NCI-H2029 treated with DMSO at 0.1 percent for 48 hours (cell line): Measurements from ENCODE around the gene PAX5.

Experiments used
- DNase-seq: peaks from one replicate; lab custom pipeline; 2025; lab: John Stamatoyannopoulos, UW

Gene PAX5

DNA sequence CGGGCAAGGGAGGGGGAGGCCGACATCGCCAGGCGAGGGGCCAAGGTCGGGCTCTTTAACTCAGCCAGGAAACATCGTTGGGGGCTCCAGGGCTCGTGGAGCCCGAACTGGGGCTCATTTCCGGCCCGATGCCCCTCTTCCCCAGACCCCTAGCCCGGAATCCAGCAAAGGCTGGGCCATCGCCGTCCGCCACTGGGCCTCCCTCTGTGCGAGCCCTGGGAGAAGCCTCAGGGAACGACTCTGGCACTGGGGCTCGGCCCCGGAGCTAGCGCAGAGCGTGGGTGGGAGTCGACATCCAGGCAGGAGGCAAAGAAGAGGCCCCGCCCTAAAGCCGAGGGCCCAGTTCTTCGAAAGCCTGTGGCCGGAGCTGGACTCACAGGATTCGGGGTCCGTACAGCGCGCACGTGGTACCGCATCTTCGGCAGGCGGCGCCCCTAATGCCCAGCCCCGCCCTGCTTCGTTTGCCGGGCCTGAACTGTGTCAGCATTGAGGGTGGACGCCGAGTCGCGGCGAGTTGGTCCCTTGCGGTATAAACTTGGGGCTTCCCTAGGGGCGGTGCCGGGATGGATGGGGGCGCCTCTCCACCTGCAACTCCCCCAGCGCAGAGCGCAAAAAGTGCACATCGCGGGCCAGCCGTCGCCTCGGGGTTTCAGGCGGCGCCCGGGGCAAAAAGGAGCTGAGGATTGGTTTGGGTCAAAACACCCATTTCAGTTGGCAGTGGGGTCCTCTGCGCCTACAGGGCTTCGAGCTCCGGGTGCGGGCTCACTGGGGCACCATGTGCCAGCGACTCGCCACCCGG, 3.6 kb upstream of the PAX5 start:
- DNase-seq: no peak

DNA sequence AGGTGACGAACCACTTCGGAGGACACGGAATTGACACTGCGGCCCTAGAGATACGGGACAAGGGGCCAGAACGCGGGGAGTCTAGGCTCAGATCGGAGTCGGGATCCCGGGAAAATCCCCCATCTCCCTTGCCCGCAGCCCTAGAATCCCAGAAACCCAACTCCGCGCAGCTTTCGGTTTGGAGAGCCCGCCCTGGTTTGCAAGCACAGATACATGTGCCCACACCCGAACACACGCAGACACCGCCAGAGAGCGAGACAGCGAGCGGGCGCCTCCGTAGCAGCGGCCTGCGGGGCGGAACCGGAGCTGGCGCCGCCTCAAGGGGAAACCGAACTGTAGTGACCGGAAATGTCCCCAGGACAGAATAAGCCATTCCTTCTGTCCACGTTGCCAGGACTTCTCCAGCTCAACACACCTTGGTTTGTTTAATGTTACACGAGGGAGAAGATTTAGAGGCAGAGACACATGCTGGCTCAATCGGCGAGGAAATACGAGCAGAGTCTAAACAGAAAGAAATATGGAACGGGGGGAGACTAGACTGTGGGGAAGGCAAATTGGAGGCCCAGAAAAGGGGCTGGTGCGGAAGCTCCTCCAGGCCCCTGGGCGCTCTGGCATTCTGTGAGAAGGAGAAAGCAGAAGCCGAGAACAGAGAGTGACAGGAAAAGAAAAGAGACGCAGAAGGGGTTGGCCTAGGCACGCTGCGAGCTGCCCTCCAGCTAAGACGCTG, 2.9 kb upstream of the PAX5 start:
- peak; percentile 55 for DNase-seq

DNA sequence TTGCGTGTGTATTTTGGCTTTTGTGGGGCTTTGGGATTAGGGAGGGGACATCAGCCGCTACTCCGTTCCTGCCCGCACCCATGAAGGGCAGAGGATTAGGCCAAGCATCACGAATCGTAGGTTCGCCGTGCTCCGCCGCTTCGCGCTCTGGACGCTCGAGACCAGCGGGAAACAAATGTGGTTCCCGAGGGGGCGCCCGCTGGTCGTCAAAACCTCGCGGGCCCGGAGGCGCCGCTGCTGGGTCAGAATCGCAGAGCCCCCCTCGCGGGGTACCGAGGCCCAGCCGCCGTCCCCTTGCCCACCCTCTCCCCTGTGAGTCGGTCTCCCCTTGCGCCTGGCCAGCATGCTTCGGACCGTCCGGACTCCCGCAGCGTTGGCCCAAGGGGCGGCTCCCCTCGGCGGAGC, 2.3 kb upstream of the PAX5 start:
- DNase-seq: no peak

DNA sequence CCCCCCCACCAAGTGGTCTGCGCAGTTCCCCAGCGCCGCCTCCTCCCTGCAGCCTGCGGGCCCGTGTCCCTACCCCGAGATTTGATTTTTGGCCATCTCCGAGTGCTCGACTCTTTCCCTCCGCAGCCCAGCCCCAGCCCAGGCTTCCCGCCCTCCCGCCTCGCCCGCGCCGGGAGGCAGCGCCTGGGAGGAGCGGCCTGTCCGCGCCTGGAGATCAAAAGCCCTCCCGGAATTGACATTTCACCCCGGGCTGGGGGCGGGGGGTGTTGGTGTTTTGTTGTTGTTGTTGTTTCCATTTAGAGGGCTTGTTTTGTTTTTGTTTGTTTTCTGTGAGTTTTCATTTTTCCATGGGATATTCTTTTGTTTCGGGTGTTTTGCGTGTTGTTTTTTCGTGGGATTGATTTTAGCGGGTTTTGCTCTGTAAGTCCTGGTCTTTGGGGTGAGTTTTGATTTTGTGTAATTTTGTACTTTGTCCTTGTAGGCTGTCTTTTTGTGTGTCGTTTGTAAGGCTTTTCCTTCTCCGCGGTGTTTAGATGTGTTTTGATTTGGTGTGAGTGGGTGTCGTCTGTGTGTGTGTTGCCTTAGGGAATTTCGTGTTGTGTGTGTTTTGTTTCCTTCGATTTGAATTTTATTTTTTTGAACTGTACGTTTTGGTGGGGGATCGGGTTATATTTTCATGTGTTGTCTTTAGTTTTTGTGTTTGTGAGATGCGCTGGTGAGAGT, 1.7 kb upstream of the PAX5 start:
- no peak for DNase-seq

DNA sequence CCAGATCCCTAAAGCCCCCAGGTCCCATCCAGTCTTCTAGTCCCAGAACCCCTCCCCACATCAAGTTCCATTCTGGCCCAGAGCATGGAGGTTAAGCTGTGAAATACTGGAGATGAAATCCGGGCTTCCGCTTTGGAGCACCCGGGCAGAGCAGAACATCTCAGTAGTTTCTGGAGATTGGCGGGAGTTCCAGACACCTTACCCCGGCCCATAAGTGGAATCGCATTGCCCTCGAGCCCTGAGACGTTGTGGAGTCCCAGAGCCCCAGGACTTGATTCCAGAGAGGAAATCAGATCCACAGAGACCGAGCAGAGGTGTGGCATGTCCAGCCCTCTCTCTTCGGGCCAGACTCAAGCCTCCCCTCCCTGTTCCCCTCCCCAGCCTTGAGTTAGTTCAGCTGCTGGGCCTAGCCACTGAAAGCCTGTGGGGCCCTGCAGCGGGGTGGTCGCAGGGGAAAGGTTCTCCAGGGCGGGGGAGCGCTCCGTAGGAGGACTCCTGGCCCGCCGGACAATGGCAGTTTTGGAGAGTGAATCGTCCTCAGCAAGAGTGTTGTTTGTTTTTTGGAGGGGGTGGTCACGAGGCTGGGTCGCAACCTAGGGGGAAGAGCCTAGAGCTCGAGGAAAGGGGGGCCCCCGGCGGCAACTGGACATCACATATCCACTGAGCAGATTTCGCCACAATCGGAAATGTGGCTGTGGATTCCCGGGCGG, 1.0 kb upstream of the PAX5 start:
- DNase-seq: no peak

DNA sequence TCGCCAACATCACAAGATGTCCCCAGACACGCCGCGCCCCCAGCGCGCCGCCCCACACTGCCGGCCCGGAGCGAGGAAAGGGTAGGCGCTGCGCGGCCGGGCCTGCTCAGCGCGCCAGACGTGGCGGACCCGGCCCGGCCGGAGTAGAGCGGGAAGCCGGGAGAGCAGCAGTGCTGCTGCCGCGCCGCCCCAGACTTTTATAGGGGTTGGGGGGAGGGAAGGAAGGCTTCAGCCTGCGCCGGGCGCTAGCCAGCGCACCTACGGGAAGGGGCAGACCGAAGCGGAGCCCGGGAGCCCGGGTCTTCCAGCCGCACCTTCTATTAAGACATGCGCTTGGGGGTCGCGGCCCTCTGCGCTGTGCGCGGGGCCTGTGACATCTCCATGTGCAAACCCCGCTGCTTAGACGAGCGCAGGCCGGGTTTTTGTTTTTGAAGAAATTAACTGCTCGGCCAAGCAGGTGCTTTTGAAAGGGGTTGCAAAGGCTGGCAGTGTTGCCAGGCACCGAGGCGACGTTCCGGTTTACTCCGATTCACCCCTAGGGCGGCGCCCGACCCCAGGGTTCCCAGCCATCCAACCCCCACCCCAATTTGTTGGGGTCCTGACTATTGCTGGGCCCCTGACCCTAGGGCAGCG, 353 bp upstream of the PAX5 start:
- DNase-seq: no peak

DNA sequence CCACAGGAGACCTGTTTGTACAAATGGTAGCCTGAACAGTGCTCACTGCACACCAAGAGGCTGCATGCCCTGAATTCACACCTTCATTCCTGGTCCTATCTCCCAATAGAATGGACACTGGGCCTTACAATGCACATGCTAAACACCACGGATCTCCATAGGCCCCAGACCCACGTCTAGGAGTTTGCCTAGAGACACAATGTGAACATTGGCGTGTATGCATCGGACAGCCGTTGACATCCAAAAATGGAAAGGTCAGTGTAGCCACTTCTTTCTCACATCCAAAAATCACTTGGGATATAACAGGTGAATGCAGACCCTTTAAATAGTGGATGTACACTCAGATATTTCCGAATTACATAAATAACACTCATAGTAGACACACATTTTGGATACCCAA, 927 bp downstream of the PAX5 start:
- no peak for DNase-seq

DNA sequence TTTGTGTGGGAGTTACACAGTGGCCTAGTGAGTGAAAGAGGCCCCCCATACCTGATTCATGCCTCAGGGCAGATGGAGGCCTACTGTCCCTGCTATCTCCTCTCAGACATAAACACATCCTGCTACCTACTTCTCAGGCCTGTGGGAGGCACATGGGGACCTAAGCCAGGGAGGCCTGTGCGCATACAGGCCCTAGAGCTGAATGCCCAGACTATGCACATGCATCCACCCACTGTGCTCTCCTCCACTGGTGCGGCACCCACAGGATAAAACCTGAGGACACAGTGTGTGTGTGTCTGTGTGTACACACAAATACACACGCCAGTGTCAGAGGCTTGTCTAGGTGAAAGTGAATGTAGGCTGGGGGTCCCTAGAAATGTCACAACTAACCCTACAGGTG, 1.4 kb downstream of the PAX5 start:
- no peak for DNase-seq

DNA sequence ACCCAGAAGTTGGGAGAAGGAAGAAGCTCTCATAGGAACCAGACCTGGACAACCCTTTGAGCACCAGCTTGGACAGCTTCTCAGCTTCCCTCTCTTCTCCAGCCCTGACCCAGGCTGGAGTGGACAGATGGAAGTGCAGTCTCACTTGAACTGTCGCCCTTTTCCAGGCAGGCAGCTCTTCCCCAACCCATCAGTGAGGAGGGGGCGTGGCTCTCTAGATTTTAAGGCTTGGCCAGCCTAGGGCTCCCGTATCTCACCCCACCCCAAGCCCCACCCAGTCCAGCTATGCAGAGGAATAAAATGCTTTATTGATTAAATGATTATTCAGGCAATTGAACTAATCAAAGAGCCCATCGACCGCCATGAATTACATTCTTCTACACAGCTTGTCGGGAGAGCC, 2.2 kb downstream of the PAX5 start:
- no peak for DNase-seq

DNA sequence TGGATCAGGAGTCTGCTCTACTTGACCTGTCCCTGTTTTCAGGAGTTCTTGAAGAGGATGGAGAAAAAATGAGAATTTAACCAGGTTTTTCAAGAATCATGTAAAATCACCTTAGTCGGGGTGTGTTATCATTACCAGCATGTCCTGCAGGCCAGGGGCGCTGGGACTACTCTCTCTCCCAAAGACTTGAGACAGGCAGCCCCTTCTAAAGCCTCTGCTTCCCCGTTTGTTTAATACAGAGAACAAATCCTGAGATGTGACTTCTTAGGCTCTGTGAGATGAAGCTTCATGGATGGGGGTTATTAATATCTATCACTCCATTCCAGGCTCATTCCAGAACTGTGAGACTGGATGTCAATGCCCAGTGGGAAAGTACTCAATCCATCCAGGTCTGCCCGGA, 3.0 kb downstream of the PAX5 start:
- no peak for DNase-seq

DNA sequence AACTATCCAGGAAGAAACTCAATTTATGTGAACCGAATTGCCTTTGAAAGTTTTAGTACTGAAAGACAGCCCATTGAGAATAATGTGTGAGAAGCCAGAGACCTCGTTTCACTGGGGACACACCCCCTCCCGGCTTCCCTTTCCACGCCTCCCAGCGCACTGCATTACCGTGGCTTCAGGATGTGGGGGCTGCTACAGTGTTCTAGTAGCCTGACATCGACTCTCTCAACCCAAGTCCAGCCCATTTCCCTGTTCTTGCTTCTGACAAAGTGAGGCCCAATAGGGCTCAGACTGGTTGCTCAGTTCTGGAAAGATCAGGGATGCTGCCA, 3.5 kb downstream of the PAX5 start:
- DNase-seq: no peak

DNA sequence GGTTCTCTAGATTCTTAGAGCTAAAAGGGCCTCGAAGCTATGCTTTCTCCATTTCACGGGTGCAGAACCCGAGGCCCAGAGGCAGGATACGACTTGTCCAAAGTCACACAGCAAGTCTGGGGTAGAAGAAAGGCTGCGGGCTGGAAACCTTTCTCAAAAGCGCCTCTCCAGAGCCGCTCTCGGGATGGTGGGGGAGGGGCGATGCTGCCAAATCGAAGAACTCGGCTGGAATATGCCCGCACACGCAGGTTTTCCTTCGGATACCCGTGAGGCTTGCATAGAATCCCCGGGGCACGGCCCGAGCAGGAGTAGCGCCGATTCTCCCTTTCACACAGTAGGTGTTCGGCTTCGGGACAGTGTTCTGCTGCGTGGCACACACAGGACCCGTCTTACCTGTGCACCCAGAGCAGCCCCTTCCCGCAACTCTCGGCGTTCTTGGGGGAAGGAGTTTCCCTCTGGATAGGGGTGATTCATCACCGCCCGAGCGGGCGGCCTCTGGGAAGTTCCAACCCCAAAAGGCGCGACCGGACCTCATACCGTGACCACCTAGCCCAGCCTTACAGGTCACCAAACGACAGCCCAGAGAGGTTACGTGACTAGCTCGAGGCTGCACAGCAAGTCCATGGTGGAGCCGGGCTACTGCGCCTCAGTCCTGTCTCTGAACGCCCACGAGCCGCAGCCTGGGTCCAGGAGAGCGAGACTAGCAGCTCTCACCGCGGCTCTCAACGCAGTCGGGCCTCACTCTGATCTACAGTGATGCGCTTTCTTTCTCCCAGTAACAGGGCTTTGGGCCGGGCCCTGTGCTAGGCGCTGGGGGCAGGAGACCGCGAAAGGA, 4.1 kb downstream of the PAX5 start:
- no peak for DNase-seq

DNA sequence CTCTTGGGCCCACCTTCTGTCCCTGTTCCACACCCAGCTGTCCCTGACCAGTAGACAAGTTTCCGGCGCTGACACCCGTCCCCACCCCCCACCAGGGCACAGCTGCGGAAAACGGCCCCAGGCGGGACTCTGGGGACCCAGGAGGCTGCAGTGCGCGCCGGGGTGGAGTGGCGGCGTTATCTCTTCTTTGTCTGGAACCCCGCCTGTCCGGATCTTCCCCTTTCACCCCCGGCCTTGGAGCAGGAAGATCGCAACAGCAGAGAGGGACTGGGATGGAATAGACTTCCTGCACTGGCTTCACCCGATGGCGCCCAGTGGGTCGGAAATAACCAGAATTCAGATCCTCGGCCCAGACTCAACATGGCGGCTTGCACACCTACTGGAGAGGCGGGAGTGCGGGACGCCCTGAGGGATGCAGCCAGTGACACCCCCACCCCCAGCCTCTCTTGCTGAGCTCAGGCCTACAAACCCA, 4.7 kb downstream of the PAX5 start:
- no peak for DNase-seq

DNA sequence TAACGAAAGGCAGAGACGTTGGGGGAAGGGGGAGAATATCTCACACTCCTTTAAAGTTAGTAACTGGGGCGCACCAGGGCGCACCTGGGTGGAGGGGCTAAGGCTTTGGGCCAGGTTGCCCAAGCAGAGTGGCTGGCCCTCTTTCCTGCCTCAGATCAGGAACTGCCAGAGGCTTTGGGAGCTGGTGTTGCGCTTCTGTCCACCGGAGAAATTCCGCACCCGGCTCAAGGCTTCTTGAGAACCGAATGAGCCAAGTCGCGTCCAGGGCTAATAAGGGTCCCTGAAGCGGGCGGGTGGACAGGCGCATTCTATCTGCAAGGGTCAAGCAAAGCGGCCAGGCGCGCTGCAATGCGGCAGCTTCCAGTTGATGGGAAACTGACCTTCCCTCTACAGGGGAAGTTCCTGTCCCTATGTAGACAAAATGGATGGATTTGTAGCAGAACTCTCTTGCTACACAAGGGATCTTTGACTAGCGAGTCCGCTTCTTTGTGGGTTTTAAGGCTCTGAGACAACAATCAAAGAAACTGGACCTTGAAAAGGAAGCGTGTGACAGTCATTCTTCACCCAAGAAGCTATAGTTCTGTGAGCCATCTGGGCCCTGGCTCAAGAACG, 5.5 kb downstream of the PAX5 start:
- no peak for DNase-seq

DNA sequence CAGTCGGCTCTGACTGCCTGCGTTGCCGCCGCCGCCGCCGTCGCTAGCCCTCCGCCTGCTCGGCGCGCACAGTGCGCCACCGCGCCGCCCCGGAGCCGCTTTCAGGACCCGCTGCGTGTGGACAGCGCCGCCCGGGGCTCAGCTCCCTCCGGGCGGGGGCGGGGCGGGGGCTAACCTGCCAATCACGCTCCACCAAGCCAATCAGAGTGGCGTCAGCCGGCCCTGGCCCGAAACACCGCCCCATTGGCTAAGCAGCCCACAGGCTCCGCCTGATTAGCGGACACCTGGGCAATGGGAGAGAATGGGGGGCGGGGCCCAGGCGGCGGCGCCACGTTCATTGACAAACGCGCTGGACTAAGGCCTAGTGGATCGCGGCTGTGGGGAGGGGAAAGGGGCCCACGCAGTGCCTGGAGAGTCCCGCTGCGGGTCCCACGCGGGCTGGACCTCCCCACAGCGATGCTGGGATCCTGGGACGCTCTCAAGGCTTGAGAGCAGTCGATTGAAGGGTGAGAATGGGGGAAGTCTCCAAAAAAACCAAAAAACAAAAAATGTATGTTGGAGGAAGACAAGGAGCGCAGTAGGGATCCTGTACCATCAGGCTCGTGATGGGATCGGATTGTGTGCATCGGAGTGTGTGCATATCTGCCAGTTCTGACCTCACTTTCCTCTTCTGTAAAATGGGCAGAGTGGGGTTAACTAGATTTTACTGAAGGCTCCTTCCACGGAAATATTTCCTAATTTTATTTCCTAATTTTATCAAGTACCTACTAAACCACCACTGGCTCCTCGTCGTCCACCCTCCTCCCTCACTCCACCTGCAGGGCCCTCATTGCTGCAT, 6.3 kb downstream of the PAX5 start:
- peak; percentile 81 for DNase-seq

DNA sequence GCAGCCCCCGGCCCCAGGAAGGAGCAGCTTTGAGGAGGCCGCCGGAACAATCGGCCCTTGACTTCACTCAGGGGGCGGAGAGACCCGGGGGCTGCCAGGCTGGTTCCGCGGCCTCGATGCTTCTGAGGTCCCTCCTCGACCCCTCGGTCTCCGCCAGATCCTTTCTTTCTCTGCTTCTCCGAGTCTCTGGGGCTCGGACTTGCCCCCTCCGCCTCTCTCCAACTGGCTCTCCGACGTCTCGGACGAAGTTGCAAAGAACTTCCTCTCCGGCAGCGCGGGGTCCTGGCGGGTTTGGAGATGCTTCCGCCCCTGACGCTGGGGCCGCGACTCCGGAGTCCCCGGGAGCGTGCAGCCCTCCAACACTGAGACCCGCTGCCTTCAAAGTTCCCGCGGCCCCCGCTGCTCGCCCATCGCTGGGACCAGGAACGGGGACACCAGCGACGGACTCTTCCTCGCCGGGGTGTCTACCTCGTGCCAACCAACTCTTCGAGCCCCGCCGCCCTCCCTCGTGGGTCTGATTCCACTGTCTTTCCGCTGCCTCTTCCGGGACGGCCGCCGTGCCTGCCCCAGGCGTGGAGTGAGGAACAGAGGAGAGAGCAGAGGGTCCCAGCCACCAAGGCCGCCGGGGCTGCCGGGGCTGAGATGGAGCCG, 7.0 kb downstream of the PAX5 start:
- no peak for DNase-seq

DNA sequence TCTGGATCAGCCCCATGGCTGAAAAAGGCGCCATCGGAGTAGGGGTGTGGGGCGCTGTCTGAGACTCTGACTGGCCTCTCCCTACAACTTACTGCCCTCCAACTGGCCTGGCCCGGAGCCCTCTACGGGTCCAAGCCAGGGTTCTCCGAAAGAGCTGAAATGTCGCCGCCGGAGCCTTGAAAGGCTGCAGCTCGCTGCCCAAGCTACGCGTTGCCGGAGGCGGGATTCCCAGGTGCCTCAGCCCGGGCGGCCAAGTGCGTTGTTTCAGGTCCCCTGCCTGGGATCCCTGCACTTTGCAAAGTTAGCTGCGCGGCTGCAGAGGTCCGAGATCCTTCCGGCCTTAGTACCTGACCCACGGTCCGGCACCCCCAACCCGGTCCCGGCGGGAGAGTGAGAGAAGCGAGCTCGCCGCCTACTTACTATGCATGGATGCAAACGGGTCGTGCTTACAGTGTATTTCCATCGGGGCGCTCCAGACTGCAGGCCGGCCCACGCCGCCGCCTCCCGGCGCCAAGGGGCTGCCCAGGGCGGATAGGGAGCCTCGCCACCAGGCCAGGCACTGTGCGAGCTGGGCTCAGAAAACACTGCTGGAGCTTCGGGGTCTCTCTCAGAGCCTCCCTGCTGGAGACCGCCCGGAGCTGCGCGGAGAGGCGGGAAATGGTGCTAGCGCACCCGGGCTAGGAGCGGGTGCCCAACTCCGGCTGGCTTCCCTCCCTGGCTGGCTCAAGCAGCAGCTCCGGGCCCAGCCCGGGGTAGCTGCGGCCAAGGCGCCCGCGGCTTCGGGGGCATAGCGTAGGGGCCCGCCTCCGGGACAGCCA, 7.7 kb downstream of the PAX5 start:
- DNase-seq: no peak

DNA sequence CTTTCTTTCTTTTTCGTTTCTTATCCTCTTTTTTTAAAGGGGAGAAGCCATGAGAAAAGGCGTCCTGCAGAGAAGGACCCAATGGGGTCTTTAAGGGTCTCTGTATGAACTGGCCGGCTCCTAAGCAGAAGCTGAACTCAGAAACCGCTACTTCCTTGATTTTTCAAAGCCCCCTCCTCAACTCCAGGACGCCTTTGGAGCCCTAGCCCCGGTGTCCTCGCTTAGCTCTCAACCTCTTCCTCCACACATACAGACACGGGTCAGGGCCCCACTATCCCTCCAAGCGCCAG, 8.3 kb downstream of the PAX5 start:
- no peak for DNase-seq
